Glutamatergic neuron (in vitro differentiated cells): ENCODE data around the gene CELF2. TPM values are rescaled to one million over a fixed set of nuclear protein-coding genes. Genes with fewer than 3 reads are reported as not detected.

ENCODE experiments used
- DNase-seq: peaks from one replicate; pipeline ENCODE4 v3.0.0; 2022
- H3K27ac Mint-ChIP-seq: one replicate; pipeline ENCODE4 v1.8.0; 2020; ENCODE audit warnings: mild to moderate bottlenecking, mixed read lengths, inconsistent platforms; ENCODE audit not compliant: unreplicated experiment
- H3K27me3 Mint-ChIP-seq: one replicate; pipeline ENCODE4 v1.8.0; 2020; ENCODE audit warnings: mild to moderate bottlenecking, moderate library complexity, mixed read lengths, inconsistent platforms; ENCODE audit not compliant: unreplicated experiment
- H3K36me3 Mint-ChIP-seq: one replicate; pipeline ENCODE4 v1.8.0; 2020; ENCODE audit warnings: mild to moderate bottlenecking, mixed read lengths, inconsistent platforms; ENCODE audit not compliant: unreplicated experiment
- H3K4me1 Mint-ChIP-seq: one replicate; pipeline ENCODE4 v1.8.0; 2020; ENCODE audit warnings: mild to moderate bottlenecking, low read depth, mixed read lengths, inconsistent platforms; ENCODE audit not compliant: unreplicated experiment
- H3K4me3 Mint-ChIP-seq: one replicate; pipeline ENCODE4 v1.8.0; 2020; ENCODE audit warnings: mild to moderate bottlenecking, mixed read lengths, inconsistent platforms; ENCODE audit not compliant: unreplicated experiment
- H3K9me3 Mint-ChIP-seq: one replicate; pipeline ENCODE4 v1.8.0; 2020; ENCODE audit warnings: mild to moderate bottlenecking, moderate library complexity, mixed read lengths, inconsistent platforms; ENCODE audit not compliant: unreplicated experiment
- total RNA-seq: library from RNA; stranded (reverse); fragmentation: NEBNext Ultra II Directional; extraction: Animal tissue kit (Norgen Biotek cat#: 25700); gene quantifications from one replicate; pipeline ENCODE4 v1.2.1, GENCODE V29; 2021; ENCODE audit not compliant: unreplicated experiment
- TF ChIP-seq, protein P1 (sequence below): fragments of 200-600 bp; sonication (generic); IDR thresholded peaks from one replicate; pipeline ENCODE4 v1.5.0; 2021; ENCODE audit not compliant: partially characterized antibody, unreplicated experiment

The CELF2 gene
- total RNA-seq, 1 donor from 2014 or later = 47.4 TPM

GRCh38 chr10:11169976-11170375 lies 152.3 kb downstream of the CELF2 start:
- Mint-ChIP-seq H3K4me1 (peaks cover 7% of the 10 kb centered on the region), H3K27me3 (peaks cover 5% of the 10 kb centered on the region), H3K36me3 (no peaks in the 10 kb centered on the region), H3K4me3 (no peak overlapping the region), H3K27ac (no peak overlapping the region), H3K9me3 (no peaks in the 10 kb centered on the region)
- TF ChIP-seq, protein P1, sequence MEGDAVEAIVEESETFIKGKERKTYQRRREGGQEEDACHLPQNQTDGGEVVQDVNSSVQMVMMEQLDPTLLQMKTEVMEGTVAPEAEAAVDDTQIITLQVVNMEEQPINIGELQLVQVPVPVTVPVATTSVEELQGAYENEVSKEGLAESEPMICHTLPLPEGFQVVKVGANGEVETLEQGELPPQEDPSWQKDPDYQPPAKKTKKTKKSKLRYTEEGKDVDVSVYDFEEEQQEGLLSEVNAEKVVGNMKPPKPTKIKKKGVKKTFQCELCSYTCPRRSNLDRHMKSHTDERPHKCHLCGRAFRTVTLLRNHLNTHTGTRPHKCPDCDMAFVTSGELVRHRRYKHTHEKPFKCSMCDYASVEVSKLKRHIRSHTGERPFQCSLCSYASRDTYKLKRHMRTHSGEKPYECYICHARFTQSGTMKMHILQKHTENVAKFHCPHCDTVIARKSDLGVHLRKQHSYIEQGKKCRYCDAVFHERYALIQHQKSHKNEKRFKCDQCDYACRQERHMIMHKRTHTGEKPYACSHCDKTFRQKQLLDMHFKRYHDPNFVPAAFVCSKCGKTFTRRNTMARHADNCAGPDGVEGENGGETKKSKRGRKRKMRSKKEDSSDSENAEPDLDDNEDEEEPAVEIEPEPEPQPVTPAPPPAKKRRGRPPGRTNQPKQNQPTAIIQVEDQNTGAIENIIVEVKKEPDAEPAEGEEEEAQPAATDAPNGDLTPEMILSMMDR = no peak
- no peak for DNase-seq

DNA sequence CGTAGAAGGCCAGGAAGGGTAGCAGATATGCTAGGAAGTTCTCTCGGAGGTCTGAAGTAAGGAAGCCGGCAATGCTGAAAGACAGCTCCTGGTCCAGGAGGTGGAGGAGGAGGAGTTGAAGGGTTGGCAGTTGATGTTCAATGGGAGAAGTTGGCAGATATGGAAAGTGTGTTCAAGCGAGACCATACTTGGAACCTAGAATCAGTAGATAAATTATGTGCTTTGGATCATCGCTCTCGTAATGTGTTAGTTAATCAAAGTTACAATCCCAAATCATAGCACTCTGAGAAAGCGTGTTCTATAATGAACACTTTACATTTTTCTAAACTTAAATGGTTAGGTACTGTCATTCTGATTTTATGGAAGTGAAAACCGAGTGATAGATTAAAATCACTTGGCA lies 152.9 kb downstream of the CELF2 start:
- Mint-ChIP-seq H3K4me3 (no peak overlapping the region), H3K4me1 (peaks cover 7% of the 10 kb centered on the region), H3K9me3 (no peaks in the 10 kb centered on the region), H3K36me3 (no peaks in the 10 kb centered on the region), H3K27ac (no peak overlapping the region), H3K27me3 (peaks cover 4% of the 10 kb centered on the region)
- TF ChIP-seq, protein P1 = no peak
- DNase-seq = no peak

GRCh38 chr10:11170993-11171851 lies 153.6 kb downstream of the CELF2 start:
- peaks cover 6% of the 10 kb centered on the region for H3K4me1 Mint-ChIP-seq
- TF ChIP-seq, protein P1 = no peak
- no peak overlapping the region for H3K27ac Mint-ChIP-seq
- H3K36me3 Mint-ChIP-seq = no peaks in the 10 kb centered on the region
- H3K9me3 Mint-ChIP-seq = no peaks in the 10 kb centered on the region
- peaks cover under 1% of the 10 kb centered on the region for H3K27me3 Mint-ChIP-seq
- no peak for DNase-seq
- no peak overlapping the region for H3K4me3 Mint-ChIP-seq

DNA sequence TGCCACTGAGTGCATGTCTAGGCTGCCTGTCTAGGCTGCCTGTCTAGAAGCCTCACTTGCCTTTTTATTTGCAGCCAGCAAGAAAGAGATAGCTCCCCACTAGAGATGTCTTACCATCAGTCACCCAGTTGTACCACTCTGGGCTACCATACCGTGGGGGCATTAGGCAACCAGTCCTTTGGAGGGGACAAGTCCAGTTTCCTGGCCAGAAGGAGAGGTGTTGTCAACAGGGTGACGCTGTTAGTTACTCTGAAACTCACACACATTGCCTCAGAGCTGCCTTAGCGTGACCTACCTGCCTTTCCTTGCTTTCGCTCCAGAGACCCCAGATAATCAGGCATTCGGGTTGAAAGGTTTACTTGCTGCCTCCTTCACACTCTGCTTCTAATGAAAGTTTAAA lies 155.4 kb downstream of the CELF2 start:
- H3K36me3 Mint-ChIP-seq = no peaks in the 10 kb centered on the region
- peaks cover 9% of the 10 kb centered on the region for H3K4me1 Mint-ChIP-seq
- no peak overlapping the region for H3K27ac Mint-ChIP-seq
- no peak for DNase-seq
- TF ChIP-seq, protein P1 = no peak
- no peak overlapping the region for H3K4me3 Mint-ChIP-seq
- no peaks in the 10 kb centered on the region for H3K27me3 Mint-ChIP-seq
- H3K9me3 Mint-ChIP-seq = peaks cover 1% of the 10 kb centered on the region

DNA sequence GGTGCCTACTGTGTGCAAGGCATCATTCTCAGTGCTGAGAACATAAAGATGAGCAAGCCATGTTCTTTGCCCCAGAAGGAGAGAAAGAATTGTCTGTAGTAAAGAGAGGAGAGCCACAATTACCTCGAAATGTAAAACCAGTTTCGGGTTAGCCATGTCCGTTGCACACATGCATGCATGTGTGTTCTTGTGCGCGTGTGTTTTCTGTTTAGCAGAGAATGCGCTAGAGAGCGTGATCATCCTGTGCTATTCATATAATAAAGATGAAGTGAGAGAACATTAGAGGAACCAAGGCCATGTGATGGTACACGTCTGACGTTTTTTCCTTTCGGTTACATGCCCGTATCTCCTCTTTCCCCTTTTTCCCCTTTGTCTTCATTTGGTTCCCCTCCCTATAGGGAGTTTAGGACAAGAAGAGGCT lies 158.2 kb downstream of the CELF2 start:
- TF ChIP-seq, protein P1 = no peak
- Mint-ChIP-seq H3K27me3 (no peaks in the 10 kb centered on the region), H3K27ac (no peak overlapping the region)

More for the DNA sequence above, 158.2 kb downstream of the CELF2 start:
- Mint-ChIP-seq H3K9me3 (peaks cover 4% of the 10 kb centered on the region), H3K4me1 (peaks cover 22% of the 10 kb centered on the region), H3K4me3 (no peak overlapping the region), H3K36me3 (no peaks in the 10 kb centered on the region)
- no peak for DNase-seq
